ENCODE results near the gene SPATA46. TPM values are rescaled to one million over a fixed set of nuclear protein-coding genes. Genes with fewer than 3 reads are reported as not detected.

The SPATA46 gene
- total and polyA plus RNA-seq, 2 experiments from 2014 or later = not detected

GRCh38 chr1:162388615-162389014 is 12.0 kb upstream of the SPATA46 start:
- H3K4me1 ChIP-seq (ENCODE audit: insufficient read depth) = peaks cover 15% of the 10 kb centered on the region
- peak overlapping the region; percentile 53 for H3K27ac ChIP-seq
- TF ChIP-seq EZH2 (IDR thresholded peaks at IDR 0.05; ENCODE audit: borderline replicate concordance) = no peak
- TF ChIP-seq CTCF (IDR thresholded peaks at IDR 0.05; ENCODE audit: poor library complexity) = no peak
- no peak for TF ChIP-seq EZH2phosphoT487 (IDR thresholded peaks at IDR 0.05; ENCODE audit: low read depth, severe bottlenecking, unreplicated experiment)
- H2AFZ ChIP-seq = no peak overlapping the region
- H3K4me3 ChIP-seq = no peak overlapping the region
- H3K79me2 ChIP-seq = no peaks in the 10 kb centered on the region
- DNase-seq (ENCODE audit: low spot score) = peak; percentile 42
- H4K20me1 ChIP-seq (ENCODE audit: insufficient read depth, poor library complexity, severe bottlenecking) = no peaks in the 10 kb centered on the region
- H3K9me3 ChIP-seq (ENCODE audit: low read depth) = no peaks in the 10 kb centered on the region
- H3K9me2 ChIP-seq (replicated peaks; ENCODE audit: insufficient read depth) = no peaks in the 10 kb centered on the region
- peak overlapping the region; percentile 15 for H3K4me2 ChIP-seq
- 91% methylated on average over 5 of the region's 5 CpGs for WGBS (ENCODE audit: low lambda C conversion rate, missing lambda C conversion rate)
- H3K36me3 ChIP-seq (replicated peaks; ENCODE audit: insufficient read depth, low read depth) = no peaks in the 10 kb centered on the region
- H3K27me3 ChIP-seq = no peaks in the 10 kb centered on the region

GRCh38 chr1:162388083-162388594 is 11.5 kb upstream of the SPATA46 start:
- TF ChIP-seq EZH2 (IDR thresholded peaks at IDR 0.05; ENCODE audit: borderline replicate concordance) = no peak
- TF ChIP-seq EZH2phosphoT487 (IDR thresholded peaks at IDR 0.05; ENCODE audit: low read depth, severe bottlenecking, unreplicated experiment) = no peak
- TF ChIP-seq CTCF (IDR thresholded peaks at IDR 0.05; ENCODE audit: poor library complexity) = no peak
- WGBS (ENCODE audit: low lambda C conversion rate, missing lambda C conversion rate) = 95% methylated on average over 8 of the region's 8 CpGs
- no peak overlapping the region for H3K4me3 ChIP-seq
- H3K4me1 ChIP-seq (ENCODE audit: insufficient read depth) = peaks cover 15% of the 10 kb centered on the region
- no peaks in the 10 kb centered on the region for H3K9me2 ChIP-seq (replicated peaks; ENCODE audit: insufficient read depth)
- H3K4me2 ChIP-seq = no peak overlapping the region
- H3K27me3 ChIP-seq = no peaks in the 10 kb centered on the region
- no peaks in the 10 kb centered on the region for H4K20me1 ChIP-seq (ENCODE audit: insufficient read depth, poor library complexity, severe bottlenecking)
- no peaks in the 10 kb centered on the region for H3K79me2 ChIP-seq
- H2AFZ ChIP-seq = no peak overlapping the region
- no peaks in the 10 kb centered on the region for H3K9me3 ChIP-seq (ENCODE audit: low read depth)
- DNase-seq (ENCODE audit: low spot score) = no peak
- no peaks in the 10 kb centered on the region for H3K36me3 ChIP-seq (replicated peaks; ENCODE audit: insufficient read depth, low read depth)
- peak overlapping the region; percentile 53 for H3K27ac ChIP-seq

GRCh38 chr1:162387226-162388082 is 10.8 kb upstream of the SPATA46 start:
- Histone ChIP-seq H3K27ac (no peak overlapping the region), H3K36me3 (replicated peaks; ENCODE audit: insufficient read depth, low read depth) (no peaks in the 10 kb centered on the region), H4K20me1 (ENCODE audit: insufficient read depth, poor library complexity, severe bottlenecking) (no peaks in the 10 kb centered on the region), H3K9me3 (ENCODE audit: low read depth) (no peaks in the 10 kb centered on the region), H3K9me2 (replicated peaks; ENCODE audit: insufficient read depth) (no peaks in the 10 kb centered on the region), H3K79me2 (no peaks in the 10 kb centered on the region), H3K27me3 (no peaks in the 10 kb centered on the region), H2AFZ (no peak overlapping the region), H3K4me1 (ENCODE audit: insufficient read depth) (peaks cover 21% of the 10 kb centered on the region), H3K4me3 (no peak overlapping the region), H3K4me2 (no peak overlapping the region)
- WGBS (ENCODE audit: low lambda C conversion rate, missing lambda C conversion rate) = 88% methylated on average over 20 of the region's 20 CpGs
- TF ChIP-seq CTCF (IDR thresholded peaks at IDR 0.05; ENCODE audit: poor library complexity) (no peak), EZH2phosphoT487 (IDR thresholded peaks at IDR 0.05; ENCODE audit: low read depth, severe bottlenecking, unreplicated experiment) (no peak), EZH2 (IDR thresholded peaks at IDR 0.05; ENCODE audit: borderline replicate concordance) (no peak)
- no peak for DNase-seq (ENCODE audit: low spot score)

Data from hepatocyte (in vitro differentiated cells).